HepG2 (cell line): Measurements from ENCODE around the gene EFNA4. TPM values are rescaled to one million over a fixed set of nuclear protein-coding genes. Genes with fewer than 3 reads are reported as not detected.

Source experiments
- ATAC-seq: fragments of 200-7000 bp; cut with Tn5 transposase; 3 replicates; pipeline ENCODE4 v1.9.1; 2020; ENCODE audit warnings: mild to moderate bottlenecking, moderate library complexity
- BruUV-seq: library from RNA; stranded (reverse); fragments of 400-500 nt; replicated peaks from 2 replicates; lab custom pipeline; 2021; lab: Mats Ljungman, UMichigan
- CTCF ChIA-PET: fragments of 300-600 bp; formaldehyde crosslinking; extraction: SDS; loops from one replicate; lab custom pipeline; 2021; ENCODE audit warnings: low total read pairs, inconsistent platforms, low intra/inter-chr PET ratio; lab: Yijun Ruan, JAX
- POLR2A ChIA-PET: fragments of 350-600 bp; sonication (Branson Sonifier 250); formaldehyde crosslinking; loops from one replicate; lab custom pipeline; 2020; ENCODE audit warnings: antibody characterized with exemption, inconsistent platforms; lab: Yijun Ruan, JAX
- DNase-seq: peaks from one replicate; pipeline ENCODE4 v3.0.0-alpha.2; 2015; ENCODE audit warnings: low spot score
- FAIRE-seq: peaks from 3 replicates; lab custom pipeline; 2011; peaks lifted over from hg19 to GRCh38; lab: Jason Lieb, UNC
- H2AFZ ChIP-seq: one replicate; pipeline ENCODE4 v1.6.1; 2011; ENCODE audit warnings: low read length, inconsistent platforms
- H3K27ac ChIP-seq: fragments of 300-600 bp; 3 replicates; pipeline ENCODE4 v1.8.0; 2011; ENCODE audit warnings: mixed run types, mild to moderate bottlenecking, mixed read lengths, low read length, inconsistent platforms; ENCODE audit not compliant: insufficient read depth; ENCODE audit errors: extremely low read length
- H3K27me3 ChIP-seq, 2 experiments: fragments of 200-600 bp in 1 of 2; 2 replicates in 1 of 2; 3 replicates in 1 of 2; pipeline versions ENCODE4 v1.6.0 to v1.8.0; 2011; ENCODE audit warnings: low read length in 2 of 2, mild to moderate bottlenecking in 2 of 2, moderate library complexity in 2 of 2, inconsistent platforms in 1 of 2; ENCODE audit not compliant: insufficient read depth in 2 of 2, control insufficient read depth in 1 of 2
- H3K36me3 ChIP-seq, 2 experiments: fragments of 200-600 bp in 1 of 2; replicated peaks in 1 of 2; 2 replicates in 1 of 2; 3 replicates in 1 of 2; pipeline versions ENCODE4 v1.5.1 to v1.8.0; 2011; ENCODE audit warnings: low read length in 2 of 2, inconsistent platforms in 1 of 2; ENCODE audit not compliant: insufficient read depth in 2 of 2, control insufficient read depth in 1 of 2
- H3K4me1 ChIP-seq: 2 replicates; pipeline ENCODE4 v1.5.1; 2012; ENCODE audit warnings: low read length, inconsistent platforms; ENCODE audit not compliant: insufficient read depth
- H3K4me2 ChIP-seq: 2 replicates; pipeline ENCODE4 v1.6.0; 2011; ENCODE audit warnings: low read depth, low read length, inconsistent platforms
- H3K4me3 ChIP-seq, 3 experiments: fragments of 200-600 bp in 1 of 3; sonication (generic), shearing (Covaris generic) in 1 of 3; replicated peaks in 1 of 3; 2 replicates each; pipeline ENCODE4 v1.5.1; 2011 to 2016; ENCODE audit warnings: low read length in 3 of 3, inconsistent platforms in 2 of 3, low read depth in 2 of 3, mild to moderate bottlenecking in 2 of 3, control low read depth in 1 of 3, mixed read lengths in 1 of 3; ENCODE audit not compliant: insufficient read depth in 1 of 3
- H3K79me2 ChIP-seq: one replicate; pipeline ENCODE4 v1.6.1; 2011; ENCODE audit warnings: low read length, inconsistent platforms; ENCODE audit not compliant: insufficient read depth
- H3K9ac ChIP-seq: 2 replicates; pipeline ENCODE4 v1.6.0; 2011; ENCODE audit warnings: mild to moderate bottlenecking, low read depth, low read length, inconsistent platforms; ENCODE audit not compliant: insufficient read depth
- H3K9me3 ChIP-seq: 2 replicates; pipeline ENCODE4 v1.5.1; 2012; ENCODE audit warnings: mild to moderate bottlenecking, low read length
- H4K20me1 ChIP-seq: 2 replicates; pipeline ENCODE4 v1.6.0; 2011; ENCODE audit warnings: inconsistent platforms, mild to moderate bottlenecking, low read length, moderate library complexity; ENCODE audit not compliant: insufficient read depth
- ARNT ChIP-seq: fragments of 450-650 bp; IDR thresholded peaks from 2 replicates; pipeline ENCODE4 v1.6.1; 2017
- GFI1 ChIP-seq: sonication (generic); formaldehyde crosslinking; IDR thresholded peaks from 2 replicates; pipeline ENCODE4 v1.5.0; 2020; ENCODE audit warnings: missing genetic modification reagents, mild to moderate bottlenecking, borderline replicate concordance
- MED8 ChIP-seq: sonication (generic); formaldehyde crosslinking; IDR thresholded peaks from 2 replicates; pipeline ENCODE4 v1.8.1; 2023; ENCODE audit warnings: mild to moderate bottlenecking, missing genetic modification reagents; ENCODE audit not compliant: insufficient replicate concordance
- MEIS1 ChIP-seq: sonication (generic); formaldehyde crosslinking; IDR thresholded peaks from 2 replicates; pipeline ENCODE4 v1.9.0; 2021; ENCODE audit warnings: mild to moderate bottlenecking, missing genetic modification reagents, moderate library complexity, borderline replicate concordance
- NFIB ChIP-seq: sonication (generic); formaldehyde crosslinking; IDR thresholded peaks from 2 replicates; pipeline ENCODE4 v1.9.0; 2021; ENCODE audit warnings: missing genetic modification reagents, mild to moderate bottlenecking, borderline replicate concordance
- NFKB2 ChIP-seq: sonication (generic); formaldehyde crosslinking; IDR thresholded peaks from 2 replicates; pipeline ENCODE4 v1.4.0; 2020; ENCODE audit warnings: missing genetic modification reagents, borderline replicate concordance
- RBFOX2 ChIP-seq: fragments of 200-400 bp; formaldehyde crosslinking; IDR thresholded peaks from 2 replicates; pipeline ENCODE4 v1.6.1; 2017; ENCODE audit warnings: low read depth, mild to moderate bottlenecking, low read length
- STAT5B ChIP-seq: sonication (generic); formaldehyde crosslinking; IDR thresholded peaks from 2 replicates; pipeline ENCODE4 v1.4.0; 2020; ENCODE audit warnings: missing genetic modification reagents
- TFDP1 ChIP-seq: IDR thresholded peaks from 2 replicates; pipeline ENCODE4 v1.6.1; 2016; ENCODE audit warnings: missing compliant biosample characterization, missing genetic modification reagents, borderline replicate concordance
- ZFY ChIP-seq: sonication (generic); formaldehyde crosslinking; IDR thresholded peaks from 2 replicates; pipeline ENCODE4 v1.4.0; 2020; ENCODE audit warnings: missing genetic modification reagents
- ZNF572 ChIP-seq: sonication (generic); formaldehyde crosslinking; IDR thresholded peaks from 2 replicates; pipeline ENCODE4 v1.5.1; 2020; ENCODE audit warnings: mild to moderate bottlenecking, missing genetic modification reagents
- ZNF614 ChIP-seq: IDR thresholded peaks from 2 replicates; pipeline ENCODE4 v1.6.1; 2018; ENCODE audit warnings: missing biosample characterization, missing genetic modification reagents, inconsistent platforms, borderline replicate concordance
- ZNF616 ChIP-seq: sonication (generic); formaldehyde crosslinking; IDR thresholded peaks from 2 replicates; pipeline ENCODE4 v1.5.0; 2020; ENCODE audit warnings: low read depth, mild to moderate bottlenecking, missing genetic modification reagents
- ZNF839 ChIP-seq: sonication (generic); formaldehyde crosslinking; IDR thresholded peaks from 2 replicates; pipeline ENCODE4 v1.4.0; 2020; ENCODE audit warnings: missing genetic modification reagents, mild to moderate bottlenecking, borderline replicate concordance
- WGBS: methylation state at CpG from one replicate; pipeline ENCODE4 v1.1.6; 2017; ENCODE audit warnings: low lambda C conversion rate; 5-methylcytosine and 5-hydroxymethylcytosine counted together
- in situ Hi-C: cut with HindIII; loops from 2 replicates; pipeline ENCODE4 v1.10.0; 2017; ENCODE audit warnings: low pct_unique_long_range_greater_than_20kb; ENCODE audit not compliant: extremely low pct_ligation_motif_present
- intact Hi-C: fragments of 100-400 bp; cut with micrococcal nuclease; formaldehyde crosslinking; loops from one replicate; pipeline ENCODE4 v1.10.0; 2022; ENCODE audit not compliant: unreplicated experiment
- polyA plus RNA-seq, 8 experiments: library from polyadenylated mRNA; depleted of rRNA in 3 of 8; stranded (reverse) in 7 of 8; unstranded in 1 of 8; fragments of >200 nt; fragmentation: Illumina TruSeq in 4 of 8; extraction: Trizol in 4 of 8; gene quantifications; 2 replicates each; pipeline versions ENCODE4 v1.2.1 to v1.2.3, GENCODE V29; 2011 to 2016; ENCODE audit warnings: low read depth in 4 of 8, missing spikeins in 1 of 8, mixed read lengths in 1 of 8; ENCODE audit not compliant: insufficient read depth in 1 of 8
- total RNA-seq, 5 experiments: library from RNA; depleted of rRNA; stranded (reverse); fragments of >200 nt; fragmentation: Illumina TruSeq; extraction: Trizol; gene quantifications; 2 replicates each; pipeline ENCODE4 v1.2.3, GENCODE V29; 2016; ENCODE audit warnings: low read depth in 1 of 5
- TF ChIP-seq, protein P1 (sequence below): sonication (generic); formaldehyde crosslinking; IDR thresholded peaks from 2 replicates; pipeline ENCODE4 v1.5.1; 2020; ENCODE audit warnings: mild to moderate bottlenecking, missing genetic modification reagents, borderline replicate concordance

Gene EFNA4
- total and polyA plus RNA-seq, 2 of the 13 experiments (the other 11 are each of a cell fraction or from before 2014, with no cell fraction given), result 12.0 to 17.2 TPM

DNA sequence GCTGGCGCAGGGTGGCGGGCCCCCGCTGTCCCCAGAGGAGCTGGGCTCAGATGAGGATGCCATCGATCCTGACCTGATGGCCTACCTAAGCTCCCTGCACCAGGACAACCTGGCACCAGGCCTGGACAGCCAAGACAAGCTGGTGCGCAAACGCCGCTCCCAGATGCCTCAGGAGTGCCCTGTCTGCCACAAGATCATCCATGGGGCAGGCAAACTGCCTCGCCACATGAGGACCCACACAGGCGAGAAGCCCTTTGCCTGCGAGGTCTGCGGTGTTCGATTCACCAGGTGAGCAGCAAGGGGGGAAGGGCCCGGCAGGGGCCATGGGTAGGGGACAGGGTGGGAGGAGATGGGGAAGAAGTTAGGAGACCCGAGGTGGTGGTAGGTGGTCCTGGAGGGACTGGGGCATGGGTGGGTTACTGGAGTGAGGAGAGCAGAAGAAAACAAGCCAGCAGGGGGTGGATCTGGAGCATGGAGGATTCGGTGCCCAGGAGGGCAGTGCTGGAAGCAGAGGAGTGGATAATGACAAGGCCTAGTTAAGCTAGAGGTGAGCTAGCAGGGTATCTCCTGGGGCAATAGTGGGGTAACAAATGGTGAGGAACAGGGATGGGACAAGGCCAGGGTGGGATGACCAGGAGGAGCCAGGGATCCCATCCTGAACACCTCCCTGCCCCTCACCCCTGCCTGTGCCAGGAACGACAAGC is 47.9 kb upstream of the EFNA4 start (continued):
- TF ChIP-seq, protein P1, sequence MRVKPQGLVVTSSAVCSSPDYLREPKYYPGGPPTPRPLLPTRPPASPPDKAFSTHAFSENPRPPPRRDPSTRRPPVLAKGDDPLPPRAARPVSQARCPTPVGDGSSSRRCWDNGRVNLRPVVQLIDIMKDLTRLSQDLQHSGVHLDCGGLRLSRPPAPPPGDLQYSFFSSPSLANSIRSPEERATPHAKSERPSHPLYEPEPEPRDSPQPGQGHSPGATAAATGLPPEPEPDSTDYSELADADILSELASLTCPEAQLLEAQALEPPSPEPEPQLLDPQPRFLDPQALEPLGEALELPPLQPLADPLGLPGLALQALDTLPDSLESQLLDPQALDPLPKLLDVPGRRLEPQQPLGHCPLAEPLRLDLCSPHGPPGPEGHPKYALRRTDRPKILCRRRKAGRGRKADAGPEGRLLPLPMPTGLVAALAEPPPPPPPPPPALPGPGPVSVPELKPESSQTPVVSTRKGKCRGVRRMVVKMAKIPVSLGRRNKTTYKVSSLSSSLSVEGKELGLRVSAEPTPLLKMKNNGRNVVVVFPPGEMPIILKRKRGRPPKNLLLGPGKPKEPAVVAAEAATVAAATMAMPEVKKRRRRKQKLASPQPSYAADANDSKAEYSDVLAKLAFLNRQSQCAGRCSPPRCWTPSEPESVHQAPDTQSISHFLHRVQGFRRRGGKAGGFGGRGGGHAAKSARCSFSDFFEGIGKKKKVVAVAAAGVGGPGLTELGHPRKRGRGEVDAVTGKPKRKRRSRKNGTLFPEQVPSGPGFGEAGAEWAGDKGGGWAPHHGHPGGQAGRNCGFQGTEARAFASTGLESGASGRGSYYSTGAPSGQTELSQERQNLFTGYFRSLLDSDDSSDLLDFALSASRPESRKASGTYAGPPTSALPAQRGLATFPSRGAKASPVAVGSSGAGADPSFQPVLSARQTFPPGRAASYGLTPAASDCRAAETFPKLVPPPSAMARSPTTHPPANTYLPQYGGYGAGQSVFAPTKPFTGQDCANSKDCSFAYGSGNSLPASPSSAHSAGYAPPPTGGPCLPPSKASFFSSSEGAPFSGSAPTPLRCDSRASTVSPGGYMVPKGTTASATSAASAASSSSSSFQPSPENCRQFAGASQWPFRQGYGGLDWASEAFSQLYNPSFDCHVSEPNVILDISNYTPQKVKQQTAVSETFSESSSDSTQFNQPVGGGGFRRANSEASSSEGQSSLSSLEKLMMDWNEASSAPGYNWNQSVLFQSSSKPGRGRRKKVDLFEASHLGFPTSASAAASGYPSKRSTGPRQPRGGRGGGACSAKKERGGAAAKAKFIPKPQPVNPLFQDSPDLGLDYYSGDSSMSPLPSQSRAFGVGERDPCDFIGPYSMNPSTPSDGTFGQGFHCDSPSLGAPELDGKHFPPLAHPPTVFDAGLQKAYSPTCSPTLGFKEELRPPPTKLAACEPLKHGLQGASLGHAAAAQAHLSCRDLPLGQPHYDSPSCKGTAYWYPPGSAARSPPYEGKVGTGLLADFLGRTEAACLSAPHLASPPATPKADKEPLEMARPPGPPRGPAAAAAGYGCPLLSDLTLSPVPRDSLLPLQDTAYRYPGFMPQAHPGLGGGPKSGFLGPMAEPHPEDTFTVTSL (CRISPR knock-in tag), result no peak
- no peak for TF ChIP-seq MED8 (CRISPR knock-in tag)

DNA sequence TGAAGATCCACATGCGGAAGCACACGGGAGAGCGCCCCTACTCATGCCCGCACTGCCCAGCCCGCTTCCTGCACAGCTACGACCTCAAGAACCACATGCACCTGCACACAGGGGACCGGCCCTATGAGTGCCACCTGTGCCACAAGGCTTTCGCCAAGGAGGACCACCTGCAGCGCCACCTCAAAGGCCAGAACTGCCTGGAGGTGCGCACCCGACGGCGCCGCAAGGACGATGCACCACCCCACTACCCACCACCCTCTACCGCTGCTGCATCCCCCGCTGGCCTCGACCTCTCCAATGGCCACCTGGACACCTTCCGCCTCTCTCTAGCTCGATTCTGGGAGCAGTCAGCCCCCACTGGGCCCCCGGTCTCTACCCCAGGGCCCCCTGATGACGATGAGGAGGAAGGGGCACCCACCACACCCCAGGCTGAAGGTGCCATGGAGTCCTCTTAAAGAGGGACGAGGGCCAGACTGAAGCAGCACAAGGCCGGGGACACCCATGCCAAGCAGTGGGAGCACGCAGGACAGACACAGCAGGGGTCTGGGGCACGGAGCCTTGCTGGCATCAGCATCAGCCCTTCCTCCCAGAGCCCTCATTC is 47.2 kb upstream of the EFNA4 start:
- peaks cover 47% of the 10 kb centered on the region for H3K4me1 ChIP-seq
- no peaks in the 10 kb centered on the region for H3K27me3 ChIP-seq
- no peak for DNase-seq
- H3K4me3 ChIP-seq, result no peak overlapping the region
- no peak overlapping the region for H2AFZ ChIP-seq
- CTCF ChIA-PET, result interaction anchor here (1.6 to 2.8 kb wide), 8 partner anchors 12 to 110 kb away, joined by 5 to 54 read pairs (median 10); partner anchors contain the start of genes LENEP, PYGO2 and ZBTB7B
- POLR2A ChIA-PET, result interaction anchor here (0.8 to 8.2 kb wide), 8 partner anchors 14 to 110 kb away, joined by 3 to 90 read pairs (median 11); partner anchors contain the start of genes FLAD1, PBXIP1 and ZBTB7B
- peaks cover 2% of the 10 kb centered on the region for H3K79me2 ChIP-seq
- intact Hi-C loops, result no loop called here
- no peak for FAIRE-seq
- H3K9me3 ChIP-seq, result no peaks in the 10 kb centered on the region
- no peak for ATAC-seq
- in situ Hi-C loops, result no loop called here
- WGBS, result 96% methylated on average over 21 of the region's 26 CpGs
- BruUV-seq, result TSS peak; percentile 32
- peak overlapping the region; percentile 74 for H3K27ac ChIP-seq
- no peak overlapping the region for H3K4me2 ChIP-seq
- H3K9ac ChIP-seq, result no peak overlapping the region
- peaks cover 8 to 27% of the 10 kb centered on the region in 2 experiments; a peak in 4 of 5 replicates for H3K36me3 ChIP-seq
- H4K20me1 ChIP-seq, result peaks cover 8% of the 10 kb centered on the region; the same call in 1 of the 2 replicates
- TF ChIP-seq GFI1 (no peak), ZNF572 (CRISPR knock-in tag) (no peak), ZNF616 (no peak), MEIS1 (CRISPR knock-in tag) (no peak), ARNT (no peak), NFKB2 (CRISPR knock-in tag) (0 out of 2 replicates have a peak, but pooled peaks have one; percentile 29), STAT5B (no peak), ZNF839 (no peak), TFDP1 (CRISPR knock-in tag) (no peak), RBFOX2 (peak; percentile 60; the same call in 1 of the 2 replicates), ZNF614 (CRISPR knock-in tag) (no peak), ZFY (CRISPR knock-in tag) (0 out of 2 replicates have a peak, but pooled peaks have one; percentile 17), NFIB (CRISPR knock-in tag) (no peak)
